HAP-1 (cell line): ENCODE data around the gene APP.

ENCODE experiments used
- DNase-seq, 2 experiments: peaks; one replicate each; pipeline ENCODE4 v3.0.0-alpha.2; 2016 to 2020; ENCODE audit warnings: low spot score in 2 of 2
- H3K27me3 ChIP-seq: fragments of 250-450 bp; sonication (Bioruptor Pico); 2 replicates; pipeline ENCODE4 v1.5.1; 2020; ENCODE audit warnings: low read depth, mild to moderate bottlenecking, moderate library complexity
- H3K36me3 ChIP-seq: fragments of 250-450 bp; sonication (Bioruptor Pico); replicated peaks from 2 replicates; pipeline ENCODE4 v1.5.1; 2020; ENCODE audit warnings: mild to moderate bottlenecking
- H3K4me1 ChIP-seq: fragments of 250-450 bp; sonication (Bioruptor Pico); 2 replicates; pipeline ENCODE4 v1.5.1; 2020; ENCODE audit warnings: mild to moderate bottlenecking
- H3K4me3 ChIP-seq: fragments of 250-450 bp; sonication (Bioruptor Pico); 2 replicates; pipeline ENCODE4 v1.5.1; 2020; ENCODE audit warnings: mild to moderate bottlenecking, moderate library complexity
- H3K9me3 ChIP-seq: fragments of 250-450 bp; sonication (Bioruptor Pico); 2 replicates; pipeline ENCODE4 v1.5.1; 2020; ENCODE audit warnings: mild to moderate bottlenecking, moderate library complexity
- in situ Hi-C: fragments of 300-500 bp; cut with MboI; formaldehyde crosslinking; loops from 3 replicates; pipeline ENCODE4 v1.14.3; 2020; ENCODE audit warnings: low sequenced_read_pairs, inconsistent platforms, mixed read lengths

Gene APP

GRCh38 chr21:25967181-25967900, 203.2 kb downstream of the APP start:
- Histone ChIP-seq H3K9me3 (no peaks in the 10 kb centered on the region), H3K4me1 (no peaks in the 10 kb centered on the region), H3K36me3 (peaks cover 26% of the 10 kb centered on the region), H3K27me3 (no peaks in the 10 kb centered on the region), H3K4me3 (no peak overlapping the region)
- no peak for DNase-seq
- in situ Hi-C loops = no loop called here

GRCh38 chr21:25965951-25966707, 204.4 kb downstream of the APP start:
- in situ Hi-C loops = no loop called here
- Histone ChIP-seq H3K36me3 (peaks cover 21% of the 10 kb centered on the region), H3K4me1 (no peaks in the 10 kb centered on the region), H3K4me3 (no peak overlapping the region), H3K9me3 (no peaks in the 10 kb centered on the region), H3K27me3 (no peaks in the 10 kb centered on the region)
- no peak for DNase-seq

- peaks cover 14% of the 10 kb centered on the region for H3K36me3 ChIP-seq
- no peaks in the 10 kb centered on the region for H3K9me3 ChIP-seq
- in situ Hi-C loops = no loop called here
- H3K27me3 ChIP-seq = no peaks in the 10 kb centered on the region
- no peak overlapping the region for H3K4me3 ChIP-seq
- no peak for DNase-seq
- peaks cover 11% of the 10 kb centered on the region for H3K4me1 ChIP-seq
Observed at GRCh38 chr21:25964926-25965325, 205.6 kb downstream of the APP start.

- H3K4me3 ChIP-seq = no peak overlapping the region
- DNase-seq = no peak
- peaks cover 14% of the 10 kb centered on the region for H3K4me1 ChIP-seq
- in situ Hi-C loops = no loop called here
- no peaks in the 10 kb centered on the region for H3K9me3 ChIP-seq
- H3K27me3 ChIP-seq = no peaks in the 10 kb centered on the region
- peaks cover 14% of the 10 kb centered on the region for H3K36me3 ChIP-seq
Observed at GRCh38 chr21:25964015-25964414, 206.6 kb downstream of the APP start.

- in situ Hi-C loops = no loop called here
- no peak for DNase-seq
- peaks cover 10% of the 10 kb centered on the region; the same call in 1 of the 2 replicates for H3K36me3 ChIP-seq
- no peaks in the 10 kb centered on the region for H3K27me3 ChIP-seq
- H3K4me1 ChIP-seq = peaks cover 14% of the 10 kb centered on the region
- H3K9me3 ChIP-seq = no peaks in the 10 kb centered on the region
- H3K4me3 ChIP-seq = no peak overlapping the region
Observed at GRCh38 chr21:25963181-25963580, 207.4 kb downstream of the APP start.

- Histone ChIP-seq H3K27me3 (no peaks in the 10 kb centered on the region), H3K9me3 (no peaks in the 10 kb centered on the region), H3K4me3 (no peak overlapping the region), H3K36me3 (peaks cover 6% of the 10 kb centered on the region), H3K4me1 (peaks cover 14% of the 10 kb centered on the region)
- in situ Hi-C loops = no loop called here
- no peak for DNase-seq
Observed at GRCh38 chr21:25961042-25961441, 209.5 kb downstream of the APP start.

GRCh38 chr21:25960402-25960801, 210.2 kb downstream of the APP start:
- peak in 1 of 2 experiments; percentile 19 for DNase-seq
- Histone ChIP-seq H3K9me3 (no peaks in the 10 kb centered on the region), H3K4me1 (peaks cover 14% of the 10 kb centered on the region), H3K4me3 (no peak overlapping the region), H3K36me3 (peaks cover 10% of the 10 kb centered on the region), H3K27me3 (no peaks in the 10 kb centered on the region)
- in situ Hi-C loops = no loop called here

- peaks cover 14% of the 10 kb centered on the region for H3K36me3 ChIP-seq
- H3K9me3 ChIP-seq = no peaks in the 10 kb centered on the region
- in situ Hi-C loops = no loop called here
- DNase-seq = no peak
- H3K27me3 ChIP-seq = no peaks in the 10 kb centered on the region
- H3K4me1 ChIP-seq = peaks cover 14% of the 10 kb centered on the region
- H3K4me3 ChIP-seq = no peak overlapping the region
Observed at GRCh38 chr21:25959799-25960198, 210.8 kb downstream of the APP start.

GRCh38 chr21:25956993-25957714, 213.4 kb downstream of the APP start:
- H3K4me3 ChIP-seq = no peak overlapping the region
- H3K36me3 ChIP-seq = peaks cover 36% of the 10 kb centered on the region
- in situ Hi-C loops = no loop called here
- peaks cover 14% of the 10 kb centered on the region for H3K4me1 ChIP-seq
- no peaks in the 10 kb centered on the region for H3K27me3 ChIP-seq
- DNase-seq = no peak
- H3K9me3 ChIP-seq = no peaks in the 10 kb centered on the region

GRCh38 chr21:25955646-25956045, 214.9 kb downstream of the APP start:
- in situ Hi-C loops = no loop called here
- Histone ChIP-seq H3K4me3 (no peak overlapping the region), H3K4me1 (peaks cover 10% of the 10 kb centered on the region), H3K36me3 (peaks cover 46% of the 10 kb centered on the region), H3K9me3 (no peaks in the 10 kb centered on the region), H3K27me3 (no peaks in the 10 kb centered on the region)
- DNase-seq = no peak

GRCh38 chr21:25953659-25954058, 216.9 kb downstream of the APP start:
- Histone ChIP-seq H3K9me3 (no peaks in the 10 kb centered on the region), H3K4me3 (no peak overlapping the region), H3K36me3 (peaks cover 46% of the 10 kb centered on the region), H3K27me3 (no peaks in the 10 kb centered on the region), H3K4me1 (peaks cover 6% of the 10 kb centered on the region)
- in situ Hi-C loops = no loop called here
- DNase-seq = no peak

GRCh38 chr21:25953196-25953595, 217.4 kb downstream of the APP start:
- H3K4me1 ChIP-seq = peaks cover 9% of the 10 kb centered on the region
- no peak overlapping the region for H3K4me3 ChIP-seq
- H3K9me3 ChIP-seq = no peaks in the 10 kb centered on the region
- no peak for DNase-seq
- peaks cover 46% of the 10 kb centered on the region for H3K36me3 ChIP-seq
- no peaks in the 10 kb centered on the region for H3K27me3 ChIP-seq
- in situ Hi-C loops = no loop called here

GRCh38 chr21:25952306-25952705, 218.3 kb downstream of the APP start:
- Histone ChIP-seq H3K4me1 (peaks cover 10% of the 10 kb centered on the region), H3K9me3 (no peaks in the 10 kb centered on the region), H3K36me3 (peaks cover 46% of the 10 kb centered on the region), H3K4me3 (no peak overlapping the region), H3K27me3 (no peaks in the 10 kb centered on the region)
- in situ Hi-C loops = no loop called here
- DNase-seq = no peak

- Histone ChIP-seq H3K4me3 (no peak overlapping the region), H3K9me3 (no peaks in the 10 kb centered on the region), H3K36me3 (peaks cover 32% of the 10 kb centered on the region), H3K27me3 (no peaks in the 10 kb centered on the region), H3K4me1 (peaks cover 10% of the 10 kb centered on the region)
- in situ Hi-C loops = no loop called here
- no peak for DNase-seq
Observed at GRCh38 chr21:25949701-25950100, 220.9 kb downstream of the APP start.
